GM23338 (cell line): ENCODE data around the gene GALNT5. TPM values are rescaled to one million over a fixed set of nuclear protein-coding genes. Genes with fewer than 3 reads are reported as not detected.

Source experiments
- ATAC-seq: fragments of 200-7000 bp; cut with Tn5 transposase; 3 replicates; pipeline ENCODE4 v1.9.1; 2020
- DNase-seq: peaks from one replicate; pipeline ENCODE4 v3.0.0-alpha.2; 2015; ENCODE audit warnings: low spot score
- H2AFZ ChIP-seq: fragments of 200-600 bp; sonication (generic); 2 replicates; pipeline ENCODE4 v1.8.0; 2016; ENCODE audit warnings: antibody characterized with exemption, mild to moderate bottlenecking, moderate library complexity
- H3F3A ChIP-seq: fragments of 200-600 bp; sonication (generic); replicated peaks from 2 replicates; pipeline ENCODE4 v1.8.0; 2017; ENCODE audit warnings: antibody characterized with exemption, mixed run types, low read depth
- H3K27ac ChIP-seq: fragments of 200-600 bp; sonication (generic); 2 replicates; pipeline ENCODE4 v1.6.1; 2016; ENCODE audit warnings: low read depth
- H3K27me3 ChIP-seq: fragments of 200-600 bp; sonication (generic); 2 replicates; pipeline ENCODE4 v1.8.0; 2016; ENCODE audit warnings: mild to moderate bottlenecking, mixed run types, moderate library complexity; ENCODE audit not compliant: insufficient read depth
- H3K36me3 ChIP-seq: fragments of 200-600 bp; sonication (generic); 2 replicates; pipeline ENCODE4 v1.8.0; 2016; ENCODE audit warnings: mild to moderate bottlenecking; ENCODE audit not compliant: insufficient read depth
- H3K4me1 ChIP-seq: fragments of 200-600 bp; sonication (generic); 2 replicates; pipeline ENCODE4 v1.8.0; 2016; ENCODE audit warnings: mild to moderate bottlenecking, moderate library complexity; ENCODE audit not compliant: insufficient read depth
- H3K4me2 ChIP-seq: fragments of 200-600 bp; sonication (generic); 2 replicates; pipeline ENCODE4 v1.7.1; 2017; ENCODE audit warnings: mixed run types
- H3K4me3 ChIP-seq: fragments of 200-600 bp; sonication (generic); 2 replicates; pipeline ENCODE4 v1.6.1; 2016; ENCODE audit warnings: mixed run types
- H3K79me2 ChIP-seq: fragments of 200-600 bp; sonication (generic); replicated peaks from 2 replicates; pipeline ENCODE4 v1.8.0; 2017; ENCODE audit warnings: mild to moderate bottlenecking; ENCODE audit not compliant: insufficient read depth
- H3K9me2 ChIP-seq: fragments of 200-600 bp; sonication (generic); 2 replicates; pipeline ENCODE4 v1.8.0; 2017; ENCODE audit not compliant: insufficient read depth
- H4K20me1 ChIP-seq: fragments of 200-600 bp; sonication (generic); replicated peaks from 2 replicates; pipeline ENCODE4 v1.8.0; 2017; ENCODE audit warnings: mild to moderate bottlenecking; ENCODE audit not compliant: insufficient read depth
- H3K27ac Mint-ChIP-seq: 2 replicates; pipeline ENCODE4 v1.8.0; 2020; ENCODE audit warnings: inconsistent platforms, mild to moderate bottlenecking, moderate library complexity, mixed read lengths
- H3K27me3 Mint-ChIP-seq: 3 replicates; pipeline ENCODE4 v1.8.0; 2022; ENCODE audit warnings: low read depth, mild to moderate bottlenecking, moderate library complexity, mixed read lengths, inconsistent platforms; ENCODE audit not compliant: insufficient read depth, poor library complexity
- H3K36me3 Mint-ChIP-seq: 3 replicates; pipeline ENCODE4 v1.8.0; 2021; ENCODE audit warnings: low read depth, mild to moderate bottlenecking, inconsistent platforms, moderate library complexity, mixed read lengths
- H3K4me1 Mint-ChIP-seq: 3 replicates; pipeline ENCODE4 v1.8.0; 2020; ENCODE audit warnings: mild to moderate bottlenecking, inconsistent platforms, mixed read lengths
- H3K4me3 Mint-ChIP-seq: 3 replicates; pipeline ENCODE4 v1.8.0; 2021; ENCODE audit warnings: moderate library complexity, mild to moderate bottlenecking, inconsistent platforms, mixed read lengths
- H3K9me3 Mint-ChIP-seq: 3 replicates; pipeline ENCODE4 v1.8.0; 2020; ENCODE audit warnings: moderate library complexity, mild to moderate bottlenecking, inconsistent platforms, mixed read lengths
- CREB1 ChIP-seq: fragments of 250-450 bp; sonication (Bioruptor Pico); IDR thresholded peaks from 2 replicates; pipeline ENCODE4 v1.5.0; 2020; ENCODE audit warnings: low read depth, mild to moderate bottlenecking, moderate library complexity
- CTCF ChIP-seq, 2 experiments: fragments of 200-600 bp in 1 of 2; sonication (generic) in 1 of 2; conservative IDR thresholded peaks; 2 replicates each; pipeline versions ENCODE4 v1.5.1 to v1.6.1; 2016 to 2017; ENCODE audit warnings: antibody characterized with exemption in 2 of 2, low read depth in 2 of 2, mild to moderate bottlenecking in 2 of 2, moderate library complexity in 1 of 2
- ETS1 ChIP-seq: IDR thresholded peaks from 2 replicates; pipeline ENCODE4 v1.6.1; 2016; ENCODE audit warnings: antibody characterized with exemption
- EZH2 ChIP-seq: fragments of 200-600 bp; sonication (generic); IDR thresholded peaks from one replicate; pipeline ENCODE4 v1.8.0; 2017; ENCODE audit warnings: antibody characterized with exemption, mild to moderate bottlenecking, low read depth; ENCODE audit not compliant: unreplicated experiment
- EZH2phosphoT487 ChIP-seq: fragments of 200-600 bp; sonication (generic); IDR thresholded peaks from one replicate; pipeline ENCODE4 v1.8.1; 2018; ENCODE audit warnings: antibody characterized with exemption; ENCODE audit not compliant: unreplicated experiment
- JUNB ChIP-seq: IDR thresholded peaks from one replicate; pipeline ENCODE4 v1.6.1; 2016; ENCODE audit warnings: antibody characterized with exemption; ENCODE audit not compliant: unreplicated experiment
- NANOG ChIP-seq: IDR thresholded peaks from 2 replicates; pipeline ENCODE4 v1.6.1; 2016; ENCODE audit warnings: antibody characterized with exemption, borderline replicate concordance
- POLR2AphosphoS5 ChIP-seq: IDR thresholded peaks from 2 replicates; pipeline ENCODE4 v1.6.1; 2016; ENCODE audit warnings: antibody characterized with exemption, low read depth
- REST ChIP-seq: IDR thresholded peaks from one replicate; pipeline ENCODE4 v1.6.1; 2018; ENCODE audit warnings: antibody characterized with exemption; ENCODE audit not compliant: unreplicated experiment
- STAT1 ChIP-seq: IDR thresholded peaks from one replicate; pipeline ENCODE4 v1.6.1; 2016; ENCODE audit warnings: antibody characterized with exemption; ENCODE audit not compliant: unreplicated experiment
- ZNF114 ChIP-seq: fragments of 250-450 bp; sonication (Bioruptor Pico); IDR thresholded peaks from 2 replicates; pipeline ENCODE4 v1.5.0; 2020; ENCODE audit warnings: mild to moderate bottlenecking, moderate library complexity
- ZNF331 ChIP-seq: fragments of 250-450 bp; sonication (Bioruptor Pico); IDR thresholded peaks from 2 replicates; pipeline ENCODE4 v1.5.0; 2020; ENCODE audit warnings: low read depth, mild to moderate bottlenecking, moderate library complexity
- ZNF462 ChIP-seq: fragments of 250-450 bp; sonication (Bioruptor Pico); IDR thresholded peaks from 2 replicates; pipeline ENCODE4 v1.5.0; 2020; ENCODE audit warnings: mild to moderate bottlenecking, moderate library complexity
- polyA plus RNA-seq: library from polyadenylated mRNA; unstranded; fragments of >200 nt; fragmentation: Nextera tagmentation; extraction: Ambion mirVana; gene quantifications from 2 replicates; pipeline ENCODE4 v1.2.1, GENCODE V29; 2016
- total RNA-seq: library from RNA; depleted of rRNA; stranded (reverse); fragments of >200 nt; shearing (Covaris generic); gene quantifications from 2 replicates; pipeline ENCODE4 v1.2.3, GENCODE V29; 2014

Gene GALNT5
- total and polyA plus RNA-seq, 2 experiments from 2014 or later, result 0.05 to 0.14 TPM

GRCh38 chr2:157252529-157252928 is 5.0 kb upstream of the GALNT5 start:
- no peak overlapping the region for H2AFZ ChIP-seq
- no peak for DNase-seq
- H3K27me3 ChIP-seq, result no peaks in the 10 kb centered on the region

More at GRCh38 chr2:157252529-157252928, 5.0 kb upstream of the GALNT5 start:
- TF ChIP-seq REST (no peak), JUNB (no peak), EZH2phosphoT487 (no peak), ZNF462 (CRISPR knock-in tag) (no peak), ETS1 (no peak), EZH2 (no peak), CTCF (conservative IDR thresholded peaks at IDR 0.05; ENCODE audit: low read depth in 2 of 2) (no peak), ZNF331 (CRISPR knock-in tag) (no peak), STAT1 (no peak), CREB1 (CRISPR knock-in tag) (no peak), ZNF114 (CRISPR knock-in tag) (no peak), POLR2AphosphoS5 (no peak), NANOG (no peak)
- H3K9me3 Mint-ChIP-seq, result no peaks in the 10 kb centered on the region
- no peaks in the 10 kb centered on the region for H3K36me3 ChIP-seq
- H3K9me2 ChIP-seq, result no peaks in the 10 kb centered on the region
- H3K27ac Mint-ChIP-seq, result no peak overlapping the region
- peaks cover 6% of the 10 kb centered on the region for H3K4me1 Mint-ChIP-seq
- no peak overlapping the region for H3K27ac ChIP-seq
- no peak overlapping the region for H3K4me3 ChIP-seq
- no peaks in the 10 kb centered on the region for H4K20me1 ChIP-seq
- H3K4me2 ChIP-seq, result no peak overlapping the region
- ATAC-seq, result no peak
- no peaks in the 10 kb centered on the region for H3K79me2 ChIP-seq
- no peaks in the 10 kb centered on the region for H3F3A ChIP-seq
- H3K4me1 ChIP-seq, result 0 out of 2 replicates have a peak, but pooled peaks cover under 1% of the 10 kb centered on the region
- H3K36me3 Mint-ChIP-seq, result no peaks in the 10 kb centered on the region
- H3K27me3 Mint-ChIP-seq, result peaks cover 1% of the 10 kb centered on the region
- H3K4me3 Mint-ChIP-seq, result no peak overlapping the region
